Measurements from ENCODE around the gene CSF2RB.

CSF2RB gene

DNA sequence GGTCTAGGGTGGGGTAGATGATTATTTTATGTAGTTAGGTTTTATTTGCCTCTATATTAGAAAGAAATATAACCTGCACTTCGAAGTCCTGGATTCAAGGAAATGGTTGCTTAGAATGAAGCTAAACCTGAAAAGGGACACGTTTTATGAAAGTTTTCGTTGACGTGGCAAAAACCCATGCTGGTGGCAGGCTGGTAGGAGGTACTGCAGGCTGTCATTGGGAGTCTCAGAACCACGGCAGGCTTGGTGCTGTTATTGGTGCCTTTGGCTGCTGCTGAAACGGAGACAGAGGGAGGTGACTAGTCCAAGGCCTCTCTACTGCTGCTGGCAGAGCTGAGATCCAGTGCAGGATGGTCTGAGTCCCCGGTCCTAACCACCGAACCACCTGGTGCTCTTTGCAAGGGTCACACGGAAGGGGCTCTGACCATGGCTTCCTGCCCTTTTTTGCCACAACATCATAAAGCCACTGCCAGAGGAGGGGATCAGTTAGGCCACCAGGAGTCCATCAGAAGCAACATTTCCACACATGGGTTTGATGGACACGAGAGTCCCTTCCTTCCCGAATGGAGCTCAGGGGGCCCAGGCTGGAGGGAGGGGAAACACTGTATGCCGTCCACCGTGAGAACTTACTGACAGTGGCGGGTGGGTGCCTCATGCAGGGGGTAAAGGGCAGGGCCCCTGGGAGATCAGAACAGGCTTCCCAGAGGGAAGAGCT lies 13.4 kb downstream of the CSF2RB start:
- H3K4me3 ChIP-seq (ENCODE audit: low read depth, low read length): no peak overlapping the region
- peaks cover 92% of the 10 kb centered on the region for H3K27me3 ChIP-seq (ENCODE audit: insufficient read depth, low read depth, severe bottlenecking)
- no peak overlapping the region for H3K27ac ChIP-seq
- no peaks in the 10 kb centered on the region for H3K9me3 ChIP-seq (ENCODE audit: severe bottlenecking)
- TF ChIP-seq, protein P1, sequence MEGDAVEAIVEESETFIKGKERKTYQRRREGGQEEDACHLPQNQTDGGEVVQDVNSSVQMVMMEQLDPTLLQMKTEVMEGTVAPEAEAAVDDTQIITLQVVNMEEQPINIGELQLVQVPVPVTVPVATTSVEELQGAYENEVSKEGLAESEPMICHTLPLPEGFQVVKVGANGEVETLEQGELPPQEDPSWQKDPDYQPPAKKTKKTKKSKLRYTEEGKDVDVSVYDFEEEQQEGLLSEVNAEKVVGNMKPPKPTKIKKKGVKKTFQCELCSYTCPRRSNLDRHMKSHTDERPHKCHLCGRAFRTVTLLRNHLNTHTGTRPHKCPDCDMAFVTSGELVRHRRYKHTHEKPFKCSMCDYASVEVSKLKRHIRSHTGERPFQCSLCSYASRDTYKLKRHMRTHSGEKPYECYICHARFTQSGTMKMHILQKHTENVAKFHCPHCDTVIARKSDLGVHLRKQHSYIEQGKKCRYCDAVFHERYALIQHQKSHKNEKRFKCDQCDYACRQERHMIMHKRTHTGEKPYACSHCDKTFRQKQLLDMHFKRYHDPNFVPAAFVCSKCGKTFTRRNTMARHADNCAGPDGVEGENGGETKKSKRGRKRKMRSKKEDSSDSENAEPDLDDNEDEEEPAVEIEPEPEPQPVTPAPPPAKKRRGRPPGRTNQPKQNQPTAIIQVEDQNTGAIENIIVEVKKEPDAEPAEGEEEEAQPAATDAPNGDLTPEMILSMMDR (IDR thresholded peaks at IDR 0.05; ENCODE audit: low read depth, low read length): no peak
- no peaks in the 10 kb centered on the region for H3K36me3 ChIP-seq
- DNase-seq: no peak

DNA sequence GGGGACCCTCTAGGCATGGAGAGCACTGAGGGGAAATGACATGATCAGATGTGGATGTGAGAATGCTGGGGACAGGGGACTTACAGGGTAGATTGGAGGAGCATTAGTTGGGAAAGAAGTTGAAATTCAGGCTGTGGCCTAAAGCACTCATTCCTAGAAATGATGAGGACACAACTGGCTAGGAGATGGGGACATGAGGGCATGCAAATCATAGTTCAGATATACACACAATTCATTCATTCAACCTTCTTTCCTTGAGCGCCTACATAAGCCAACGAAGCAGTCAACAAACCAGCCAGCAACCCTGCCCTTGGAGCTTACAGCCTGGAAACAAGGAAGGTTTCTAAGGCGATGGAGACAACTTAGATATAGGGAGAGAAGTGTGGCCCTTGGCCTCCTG lies 14.2 kb downstream of the CSF2RB start:
- H3K9me3 ChIP-seq (ENCODE audit: severe bottlenecking): no peaks in the 10 kb centered on the region
- TF ChIP-seq, protein P1 (IDR thresholded peaks at IDR 0.05; ENCODE audit: low read depth, low read length): no peak
- H3K36me3 ChIP-seq: no peaks in the 10 kb centered on the region
- no peak for DNase-seq
- no peak overlapping the region for H3K27ac ChIP-seq
- peaks cover 92% of the 10 kb centered on the region for H3K27me3 ChIP-seq (ENCODE audit: insufficient read depth, low read depth, severe bottlenecking)
- H3K4me3 ChIP-seq (ENCODE audit: low read depth, low read length): no peak overlapping the region

DNA sequence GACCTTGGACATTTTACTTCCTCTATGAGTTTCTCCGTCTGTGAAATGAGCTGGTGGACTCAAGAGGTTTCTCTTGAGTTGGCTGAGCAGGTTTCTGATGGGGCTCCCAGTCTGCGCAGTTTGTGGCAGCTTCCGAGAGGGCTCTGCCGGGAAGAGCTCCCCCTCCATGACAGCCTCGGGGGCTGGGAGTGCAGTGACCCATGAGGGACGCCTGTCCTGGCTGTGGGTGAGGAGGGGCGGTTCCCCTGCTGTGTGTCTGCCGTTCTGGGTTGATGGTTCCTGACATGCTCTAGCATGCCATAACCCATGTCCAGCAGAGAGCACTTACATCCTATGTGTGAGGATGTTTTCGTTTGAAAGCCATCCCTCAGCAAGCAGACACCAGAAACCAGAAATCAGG lies 14.8 kb downstream of the CSF2RB start:
- TF ChIP-seq, protein P1 (IDR thresholded peaks at IDR 0.05; ENCODE audit: low read depth, low read length): no peak
- Histone ChIP-seq H3K4me3 (ENCODE audit: low read depth, low read length) (no peak overlapping the region), H3K27ac (no peak overlapping the region), H3K36me3 (no peaks in the 10 kb centered on the region), H3K27me3 (ENCODE audit: insufficient read depth, low read depth, severe bottlenecking) (peaks cover 92% of the 10 kb centered on the region), H3K9me3 (ENCODE audit: severe bottlenecking) (no peaks in the 10 kb centered on the region)
- no peak for DNase-seq

DNA sequence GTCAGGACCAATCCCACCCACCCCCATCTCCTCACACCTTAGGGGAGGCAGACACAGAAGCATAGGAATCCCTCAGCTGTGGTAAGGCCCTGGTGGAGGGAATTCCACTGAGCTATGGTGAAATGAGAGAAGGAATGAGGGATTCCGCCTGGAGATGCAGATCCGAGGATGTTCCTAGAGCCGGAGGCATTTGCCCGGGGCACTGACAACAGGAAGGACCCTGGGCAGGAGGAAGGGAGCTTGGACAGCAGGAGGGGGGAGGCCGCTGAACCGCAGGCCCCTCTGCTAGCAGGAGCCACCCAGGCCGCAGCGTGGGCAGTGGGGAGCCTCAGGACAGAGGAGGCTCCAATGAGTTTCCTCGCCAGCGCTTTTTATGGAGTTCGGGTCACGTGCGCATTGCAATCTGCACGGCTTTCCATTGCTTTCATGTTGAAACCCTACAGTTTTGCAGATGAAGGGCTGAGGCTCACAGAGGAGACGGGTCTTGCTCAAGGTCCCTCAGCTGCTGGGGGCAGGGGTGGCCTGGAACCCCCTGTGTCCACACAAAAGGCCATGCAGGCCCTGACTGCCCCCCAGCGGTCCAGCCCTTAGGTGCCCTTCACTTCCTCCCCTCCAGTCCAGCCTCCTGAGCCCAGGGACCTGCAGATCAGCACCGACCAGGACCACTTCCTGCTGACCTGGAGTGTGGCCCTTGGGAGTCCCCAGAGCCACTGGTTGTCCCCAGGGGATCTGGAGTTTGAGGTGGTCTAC lies 15.5 kb downstream of the CSF2RB start:
- Histone ChIP-seq H3K9me3 (ENCODE audit: severe bottlenecking) (no peaks in the 10 kb centered on the region), H3K27ac (no peak overlapping the region), H3K4me3 (ENCODE audit: low read depth, low read length) (no peak overlapping the region), H3K36me3 (no peaks in the 10 kb centered on the region), H3K27me3 (ENCODE audit: insufficient read depth, low read depth, severe bottlenecking) (peaks cover 88% of the 10 kb centered on the region)
- DNase-seq: no peak
- TF ChIP-seq, protein P1 (IDR thresholded peaks at IDR 0.05; ENCODE audit: low read depth, low read length): no peak

DNA sequence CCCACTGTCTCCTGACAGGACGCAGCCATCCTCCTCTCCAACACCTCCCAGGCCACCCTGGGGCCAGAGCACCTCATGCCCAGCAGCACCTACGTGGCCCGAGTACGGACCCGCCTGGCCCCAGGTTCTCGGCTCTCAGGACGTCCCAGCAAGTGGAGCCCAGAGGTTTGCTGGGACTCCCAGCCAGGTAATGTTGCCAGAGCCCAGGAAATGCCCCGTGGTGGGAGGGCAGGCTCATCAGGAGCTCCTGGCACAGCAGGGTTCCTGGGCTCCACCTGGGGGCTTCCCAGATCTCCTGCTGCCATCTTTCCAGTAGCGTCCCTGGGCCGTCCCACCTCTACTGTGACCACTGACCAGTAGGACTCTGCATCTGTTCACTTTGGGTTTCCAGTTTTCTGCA lies 16.2 kb downstream of the CSF2RB start:
- no peaks in the 10 kb centered on the region for H3K9me3 ChIP-seq (ENCODE audit: severe bottlenecking)
- no peaks in the 10 kb centered on the region for H3K36me3 ChIP-seq
- peaks cover 87% of the 10 kb centered on the region for H3K27me3 ChIP-seq (ENCODE audit: insufficient read depth, low read depth, severe bottlenecking)
- DNase-seq: no peak
- TF ChIP-seq, protein P1 (IDR thresholded peaks at IDR 0.05; ENCODE audit: low read depth, low read length): no peak
- H3K4me3 ChIP-seq (ENCODE audit: low read depth, low read length): no peak overlapping the region
- no peak overlapping the region for H3K27ac ChIP-seq

Data from WERI-Rb-1 (cell line).